Measurements from ENCODE around the gene CERK.

- TF ChIP-seq DACH1 (IDR thresholded peaks at IDR 0.05; ENCODE audit: partially characterized antibody): no peak
- no peak for TF ChIP-seq CTCF (IDR thresholded peaks at IDR 0.05 in 2 of 3, conservative IDR thresholded peaks at IDR 0.05 in 1 of 3; ENCODE audit: insufficient read depth in 2 of 3, low read depth in 1 of 3, low read length in 3 of 3)
- TF ChIP-seq KAT7 (CRISPR knock-in tag; IDR thresholded peaks at IDR 0.05; ENCODE audit: borderline replicate concordance): no peak
- TF ChIP-seq ZBTB8A (IDR thresholded peaks at IDR 0.05; ENCODE audit: partially characterized antibody): no peak
- no peak for TF ChIP-seq CAMTA2 (CRISPR knock-in tag; conservative IDR thresholded peaks at IDR 0.05)
- no peak for TF ChIP-seq CEBPB (tag; IDR thresholded peaks at IDR 0.05)
- TF ChIP-seq CHD1 (IDR thresholded peaks at IDR 0.05; ENCODE audit: low read length): no peak
- no peak for TF ChIP-seq POLR2A (conservative IDR thresholded peaks at IDR 0.05)
- TF ChIP-seq KLF1 (tag; IDR thresholded peaks at IDR 0.05): no peak
- no peak for TF ChIP-seq ZKSCAN1 (IDR thresholded peaks at IDR 0.05; ENCODE audit: low read depth, low read length)
- no peak for TF ChIP-seq SETDB1 (IDR thresholded peaks at IDR 0.05; ENCODE audit: low read length)
- TF ChIP-seq HDAC2 (IDR thresholded peaks at IDR 0.05): no peak
- no peak for TF ChIP-seq ZNF146 (CRISPR knock-in tag; IDR thresholded peaks at IDR 0.05; ENCODE audit: unreplicated experiment)
Observed at GRCh38 chr22:46663436-46664100, 74.5 kb downstream of the CERK start.
